WTC11 (cell line): Measurements from ENCODE around the gene RCC2. TPM values are rescaled to one million over a fixed set of nuclear protein-coding genes. Genes with fewer than 3 reads are reported as not detected.

Experiments
- ATAC-seq: fragments of 200-7000 bp; cut with Tn5 transposase; 2 replicates; pipeline ENCODE4 v1.10.0; 2021; ENCODE audit warnings: mild to moderate bottlenecking, moderate library complexity
- CTCF ChIA-PET: fragments of 300-600 bp; sonication (Branson Sonifier 250); formaldehyde crosslinking; loops from one replicate; lab custom pipeline; 2021; ENCODE audit warnings: antibody characterized with exemption; lab: Charles Lee
- POLR2A ChIA-PET: fragments of 350-600 bp; sonication (Branson Sonifier 250); formaldehyde crosslinking; loops from one replicate; lab custom pipeline; 2021; ENCODE audit warnings: antibody characterized with exemption; lab: Charles Lee
- DNase-seq: peaks from one replicate; pipeline ENCODE4 v3.0.0; 2021; ENCODE audit warnings: low spot score
- H3K27ac Mint-ChIP-seq: 2 replicates; pipeline ENCODE4 v1.8.0; 2021; ENCODE audit warnings: mixed read lengths
- H3K27me3 Mint-ChIP-seq: 2 replicates; pipeline ENCODE4 v1.8.0; 2021; ENCODE audit warnings: low read depth, mild to moderate bottlenecking, moderate library complexity, mixed read lengths
- H3K36me3 Mint-ChIP-seq: 2 replicates; pipeline ENCODE4 v1.8.0; 2021; ENCODE audit warnings: mixed read lengths
- H3K4me1 Mint-ChIP-seq: 2 replicates; pipeline ENCODE4 v1.8.0; 2022; ENCODE audit warnings: mixed read lengths
- H3K4me3 Mint-ChIP-seq: 2 replicates; pipeline ENCODE4 v1.8.0; 2021; ENCODE audit warnings: mild to moderate bottlenecking, moderate library complexity, mixed read lengths
- H3K9me3 Mint-ChIP-seq: 2 replicates; pipeline ENCODE4 v1.8.0; 2021; ENCODE audit warnings: mixed read lengths
- AFF4 ChIP-seq: sonication (generic); formaldehyde crosslinking; IDR thresholded peaks from 2 replicates; pipeline ENCODE4 v1.8.1; 2023; ENCODE audit warnings: mild to moderate bottlenecking, missing genetic modification reagents, borderline replicate concordance
- E2F1 ChIP-seq: sonication (generic); formaldehyde crosslinking; IDR thresholded peaks from 2 replicates; pipeline ENCODE4 v1.8.0; 2022; ENCODE audit warnings: mild to moderate bottlenecking, missing genetic modification reagents
- FOXP1 ChIP-seq: sonication (generic); formaldehyde crosslinking; IDR thresholded peaks from 2 replicates; pipeline ENCODE4 v1.8.0; 2022; ENCODE audit warnings: missing genetic modification reagents, mild to moderate bottlenecking, moderate library complexity, borderline replicate concordance
- FOXP4 ChIP-seq: sonication (generic); formaldehyde crosslinking; IDR thresholded peaks from 2 replicates; pipeline ENCODE4 v1.8.0; 2022; ENCODE audit warnings: mild to moderate bottlenecking, missing genetic modification reagents
- NR2C2 ChIP-seq: sonication (generic); formaldehyde crosslinking; IDR thresholded peaks from 2 replicates; pipeline ENCODE4 v1.8.0; 2022; ENCODE audit warnings: mild to moderate bottlenecking, missing genetic modification reagents
- SOX15 ChIP-seq: fragments of 250-450 bp; sonication (Bioruptor Pico); IDR thresholded peaks from 2 replicates; pipeline ENCODE4 v1.9.0; 2021; ENCODE audit warnings: mild to moderate bottlenecking
- TEAD4 ChIP-seq: sonication (generic); formaldehyde crosslinking; IDR thresholded peaks from 2 replicates; pipeline ENCODE4 v1.8.0; 2022; ENCODE audit warnings: mild to moderate bottlenecking, missing genetic modification reagents
- ZBTB43 ChIP-seq: sonication (generic); formaldehyde crosslinking; IDR thresholded peaks from 2 replicates; pipeline ENCODE4 v1.8.1; 2023; ENCODE audit warnings: mild to moderate bottlenecking, missing genetic modification reagents
- total RNA-seq: library from RNA; stranded (reverse); gene quantifications from 3 replicates; pipeline ENCODE4 v1.2.3, GENCODE V29; 2021

The RCC2 gene
- total RNA-seq, 1 experiment from 2014 or later: 377 TPM

GRCh38 chr1:17438318-17439249 lies 893 bp downstream of the RCC2 start (continued):
- no peak; the same call in 1 of the 2 replicates for TF ChIP-seq AFF4 (CRISPR knock-in tag)
- TF ChIP-seq TEAD4 (CRISPR knock-in tag): no peak

- ATAC-seq (peak; percentile 4; the same call in 1 of the 2 replicates), DNase-seq (peak; percentile 45)
- H3K4me1 Mint-ChIP-seq: peaks cover 67% of the 10 kb centered on the region
- peaks cover 10% of the 10 kb centered on the region for H3K27me3 Mint-ChIP-seq
- CTCF ChIA-PET: interaction anchor here (3.4 kb wide), 1 partner anchor 14 kb away, joined by 19 read pairs; no protein-coding TSS in a partner anchor
- peak overlapping the region; percentile 76 for H3K4me3 Mint-ChIP-seq
- TF ChIP-seq FOXP4 (0 out of 2 replicates have a peak, but pooled peaks have one; percentile 20), ZBTB43 (CRISPR knock-in tag) (no peak), FOXP1 (CRISPR knock-in tag) (no peak), TEAD4 (CRISPR knock-in tag) (0 out of 2 replicates have a peak, but pooled peaks have one; percentile 25)
- POLR2A ChIA-PET: interaction anchor here (1.1 kb wide), 1 partner anchor 32 kb away, joined by 4 read pairs; no protein-coding TSS in a partner anchor
- H3K9me3 Mint-ChIP-seq: no peaks in the 10 kb centered on the region
- H3K27ac Mint-ChIP-seq: no peak overlapping the region
- peaks cover 44% of the 10 kb centered on the region for H3K36me3 Mint-ChIP-seq
These were observed 1.7 kb downstream of the RCC2 start for GRCh38 chr1:17437580-17438317.

GRCh38 chr1:17437260-17437579 lies 2.3 kb downstream of the RCC2 start:
- ATAC-seq: no peak
- Mint-ChIP-seq H3K36me3 (peaks cover 49% of the 10 kb centered on the region), H3K27me3 (peaks cover 10% of the 10 kb centered on the region)
- CTCF ChIA-PET: no interaction called here
- TF ChIP-seq E2F1 (CRISPR knock-in tag): no peak
- TF ChIP-seq SOX15 (CRISPR knock-in tag): no peak
- TF ChIP-seq NR2C2 (CRISPR knock-in tag): no peak
- TF ChIP-seq, all 79 proteins: peak for 0
- Mint-ChIP-seq H3K4me3 (peak overlapping the region; percentile 76), H3K4me1 (peaks cover 70% of the 10 kb centered on the region), H3K9me3 (no peaks in the 10 kb centered on the region), H3K27ac (peak overlapping the region; percentile 95)
- POLR2A ChIA-PET: interaction anchor here (1.6 kb wide), 1 partner anchor 33 kb away, joined by 4 read pairs; no protein-coding TSS in a partner anchor
- no peak for DNase-seq
